Subcutaneous abdominal adipose tissue (tissue), 5 donors: ENCODE data around the gene PDZD2.
"Not testable (repeated sequence)": the region's sequence is repeated elsewhere in the genome, so short reads cannot be mapped to it uniquely, and the experiment has no call there.

Source experiments
- H3K27ac ChIP-seq: one replicate; pipeline ENCODE4 v1.7.0; 2013; ENCODE audit warnings: low read depth, mild to moderate bottlenecking, inconsistent platforms, low read length, moderate library complexity
- H3K27me3 ChIP-seq, 5 donors: one replicate each; pipeline ENCODE4 v1.7.0; 2013; ENCODE audit warnings: low read length in 5 of 5, inconsistent platforms in 1 of 5; ENCODE audit not compliant: control insufficient read depth in 5 of 5, insufficient read depth in 4 of 5
- H3K36me3 ChIP-seq, 5 donors: one replicate each; pipeline ENCODE4 v1.7.0; 2013; ENCODE audit warnings: low read length in 5 of 5; ENCODE audit not compliant: control insufficient read depth in 5 of 5, insufficient read depth in 5 of 5
- H3K4me1 ChIP-seq, 5 donors: one replicate each; pipeline ENCODE4 v1.7.0; 2013; ENCODE audit warnings: low read length in 5 of 5, mild to moderate bottlenecking in 3 of 5, moderate library complexity in 1 of 5; ENCODE audit not compliant: control insufficient read depth in 5 of 5, insufficient read depth in 5 of 5
- H3K4me3 ChIP-seq, 5 donors: one replicate each; pipeline ENCODE4 v1.7.0; 2013; ENCODE audit warnings: low read length in 5 of 5, low read depth in 1 of 5
- H3K9ac ChIP-seq, 5 donors: one replicate each; pipeline ENCODE4 v1.7.0; 2013; ENCODE audit warnings: low read length in 5 of 5, mild to moderate bottlenecking in 4 of 5, moderate library complexity in 3 of 5
- H3K9me3 ChIP-seq, 5 donors: one replicate each; pipeline ENCODE4 v1.7.0; 2013; ENCODE audit warnings: low read length in 5 of 5; ENCODE audit not compliant: control insufficient read depth in 5 of 5
- donor health status: healthy.
- donor health status: healthy.
- donor health status: healthy.
- donor health status: healthy.
- donor health status: healthy.

The PDZD2 gene

DNA sequence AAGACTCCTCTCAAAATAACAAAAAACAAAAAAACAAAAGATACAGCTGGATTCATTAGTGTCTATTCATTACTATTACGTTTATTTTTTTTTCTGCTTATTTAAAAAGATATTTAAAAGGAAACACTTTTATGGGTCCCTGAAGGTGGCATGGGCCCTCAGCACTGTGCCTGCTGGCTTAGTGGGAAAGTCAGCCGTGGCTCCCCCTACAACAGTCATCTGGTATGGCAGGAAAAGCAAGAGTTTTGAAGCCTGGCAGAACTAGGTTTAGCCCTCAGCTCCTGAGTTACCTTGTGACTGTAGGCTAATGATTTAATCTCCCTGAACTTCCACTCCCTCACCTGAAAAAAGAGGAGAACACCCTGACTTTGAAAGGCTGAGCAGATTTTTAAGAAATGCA lies 399.6 kb downstream of the PDZD2 start:
- Histone ChIP-seq H3K27ac (no peak overlapping the region), H3K9me3 (peaks cover 0 to 3% (median 0%) of the 10 kb centered on the region in 5 donors), H3K36me3 (peaks cover 0 to 21% (median 12%) of the 10 kb centered on the region in 5 donors), H3K4me3 (no peak overlapping the region), H3K9ac (no peak overlapping the region), H3K4me1 (peaks cover 0 to 13% (median 8%) of the 10 kb centered on the region in 5 donors), H3K27me3 (no peaks in the 10 kb centered on the region)

DNA sequence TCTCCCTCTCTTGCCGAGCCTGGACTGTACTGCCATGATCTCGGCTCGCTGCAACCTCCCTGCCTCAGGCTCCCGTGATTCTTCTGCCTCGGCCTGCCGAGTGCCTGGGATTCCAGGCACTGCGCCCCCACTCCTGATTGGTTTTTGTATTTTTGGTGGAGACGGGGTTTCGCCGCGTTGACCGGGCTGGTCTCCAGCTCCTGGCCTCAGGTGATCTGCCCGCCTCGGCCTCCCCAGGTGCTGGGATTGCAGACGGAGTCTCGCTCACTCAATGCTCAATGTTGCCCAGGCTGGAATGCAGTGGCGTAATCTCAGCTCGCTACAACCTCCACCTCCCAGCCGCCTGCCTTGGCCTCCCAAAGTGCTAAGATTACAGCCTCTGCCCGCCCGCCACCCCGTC lies 400.2 kb downstream of the PDZD2 start:
- not testable (repeated sequence) for H3K9ac ChIP-seq, H3K4me3 ChIP-seq, H3K4me1 ChIP-seq, H3K27ac ChIP-seq, H3K9me3 ChIP-seq, H3K27me3 ChIP-seq
- peaks cover 0 to 21% (median 12%) of the 10 kb centered on the region in 5 donors for H3K36me3 ChIP-seq

DNA sequence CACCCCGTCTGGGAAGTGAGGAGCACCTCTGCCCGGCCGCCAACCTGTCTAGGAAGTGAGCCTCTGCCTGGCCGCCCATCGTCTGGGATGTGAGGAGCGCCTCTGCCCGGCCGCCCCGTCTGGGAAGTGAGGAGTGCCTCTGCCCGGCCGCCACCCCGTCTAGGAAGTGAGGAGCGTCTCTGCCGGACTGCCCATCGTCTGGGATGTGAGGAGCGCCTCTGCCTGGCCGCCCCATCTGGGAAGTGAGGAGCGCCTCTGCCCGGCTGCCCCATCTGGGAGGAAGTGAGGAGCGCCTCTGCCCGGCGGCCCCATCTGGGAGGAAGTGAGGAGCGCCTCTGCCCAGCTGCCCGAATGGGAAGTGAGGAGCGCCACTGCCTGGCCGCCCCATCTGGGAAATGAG lies 400.7 kb downstream of the PDZD2 start:
- not testable (repeated sequence) for H3K4me3 ChIP-seq, H3K9ac ChIP-seq, H3K27me3 ChIP-seq, H3K27ac ChIP-seq, H3K9me3 ChIP-seq
- Histone ChIP-seq H3K4me1 (peaks cover 0 to 14% (median 6%) of the 10 kb centered on the region in 5 donors), H3K36me3 (peaks cover 0 to 21% (median 12%) of the 10 kb centered on the region in 5 donors)

DNA sequence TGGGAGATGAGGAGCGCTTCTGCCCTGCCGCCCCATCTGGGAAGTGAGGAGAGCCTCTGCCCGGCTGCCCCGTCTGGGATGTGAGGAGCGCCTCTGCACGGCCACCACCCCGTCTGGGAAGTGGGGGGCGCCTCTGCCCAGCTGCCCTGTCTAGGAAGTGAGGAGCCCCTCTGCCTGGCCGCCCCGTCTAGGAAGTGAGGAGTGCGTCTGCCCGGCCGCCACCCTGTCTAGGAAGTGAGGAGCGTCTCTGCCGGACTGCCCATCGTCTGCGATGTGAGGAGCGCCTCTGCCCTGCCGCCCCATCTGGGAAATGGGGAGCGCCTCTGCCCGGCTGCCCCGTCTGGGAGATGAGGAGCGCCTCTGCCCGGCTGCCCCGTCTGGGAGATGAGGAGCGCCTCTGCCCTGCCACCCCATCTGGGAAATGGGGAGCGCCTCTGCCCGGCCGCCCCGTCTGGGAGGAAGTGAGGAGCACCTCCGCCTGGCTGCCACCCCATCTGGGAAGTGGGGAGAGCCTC lies 401.3 kb downstream of the PDZD2 start:
- H3K27ac ChIP-seq, H3K27me3 ChIP-seq, H3K4me3 ChIP-seq, H3K9ac ChIP-seq, H3K9me3 ChIP-seq: not testable (repeated sequence)
- peaks cover 0 to 14% (median 9%) of the 10 kb centered on the region in 5 donors for H3K4me1 ChIP-seq
- peaks cover 0 to 21% (median 12%) of the 10 kb centered on the region in 5 donors for H3K36me3 ChIP-seq

DNA sequence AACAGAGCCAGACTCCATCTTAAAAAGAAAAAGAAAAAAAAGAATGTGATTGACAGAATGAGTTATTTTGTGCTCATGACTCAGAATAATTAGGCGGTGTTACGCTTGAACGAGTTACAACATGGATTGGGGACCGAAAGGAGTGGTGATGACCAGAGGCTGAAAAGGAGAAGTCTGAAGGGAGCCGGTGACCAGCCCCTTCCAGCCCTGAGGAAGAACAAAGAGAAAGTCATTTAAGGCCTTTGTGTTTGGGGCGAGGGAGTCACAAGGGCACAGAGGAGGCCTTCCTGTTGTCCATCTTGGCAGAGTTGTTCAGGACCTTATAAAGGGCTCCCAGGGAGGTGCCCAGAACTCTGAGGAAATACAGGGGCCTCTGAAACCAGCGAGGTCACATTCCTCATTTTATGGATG lies 403.6 kb downstream of the PDZD2 start:
- peak overlapping the region; percentile 22 for H3K27ac ChIP-seq

DNA sequence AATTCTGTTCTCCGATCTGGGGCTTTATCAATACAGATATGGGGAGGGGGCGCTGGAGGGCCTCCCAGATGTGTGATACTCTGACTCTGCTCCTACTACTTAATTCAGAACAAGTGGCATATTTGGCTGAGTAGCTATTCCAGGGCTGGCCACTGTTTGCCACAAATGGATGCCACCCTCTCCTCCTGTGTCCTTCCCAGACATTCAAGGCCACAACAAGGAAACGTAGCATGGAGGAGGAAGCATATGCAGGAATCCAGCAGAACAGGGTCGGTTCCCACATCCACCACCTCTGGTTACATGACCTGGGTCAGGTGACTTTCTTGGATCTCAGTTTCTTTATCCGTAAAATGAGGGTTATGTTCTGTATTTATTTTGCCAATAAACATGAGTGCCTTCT lies 404.2 kb downstream of the PDZD2 start:
- Histone ChIP-seq H3K9ac (no peak overlapping the region), H3K27ac (peak overlapping the region; percentile 22), H3K36me3 (peaks cover 1 to 13% (median 5%) of the 10 kb centered on the region in 5 donors), H3K9me3 (peaks cover 0 to 3% (median 0%) of the 10 kb centered on the region in 5 donors), H3K27me3 (no peaks in the 10 kb centered on the region), H3K4me1 (peaks cover 0 to 18% (median 14%) of the 10 kb centered on the region in 5 donors), H3K4me3 (no peak overlapping the region)

More for the DNA sequence above, 403.6 kb downstream of the PDZD2 start:
- Histone ChIP-seq H3K27me3 (no peaks in the 10 kb centered on the region), H3K9me3 (peaks cover 0 to 3% (median 0%) of the 10 kb centered on the region in 5 donors), H3K9ac (no peak overlapping the region), H3K36me3 (peaks cover 0 to 14% (median 5%) of the 10 kb centered on the region in 5 donors), H3K4me3 (no peak overlapping the region), H3K4me1 (peaks cover 0 to 17% (median 14%) of the 10 kb centered on the region in 5 donors)

DNA sequence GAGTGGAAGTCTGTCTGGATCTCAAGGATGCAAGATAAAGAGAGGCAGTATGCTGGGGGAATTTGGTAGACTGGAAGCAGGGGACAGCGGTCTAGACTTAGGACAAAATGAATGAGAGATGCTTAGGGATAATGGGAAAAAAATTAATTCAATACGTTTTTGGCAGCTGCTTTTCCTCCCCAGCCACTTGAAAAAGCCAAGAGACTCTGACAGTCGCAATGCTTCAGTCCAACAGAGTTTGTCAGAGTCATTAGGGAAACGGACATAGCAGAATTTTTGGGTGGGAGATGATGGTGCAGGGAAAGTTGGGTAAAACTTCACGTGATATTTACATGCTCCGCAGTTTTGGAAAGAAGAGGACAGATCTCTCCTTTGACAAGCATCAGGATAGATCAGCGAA lies 405.5 kb downstream of the PDZD2 start:
- peaks cover 3 to 23% (median 18%) of the 10 kb centered on the region in 5 donors for H3K36me3 ChIP-seq
- no peak overlapping the region for H3K9ac ChIP-seq
- H3K27ac ChIP-seq, result peak overlapping the region; percentile 34
- H3K4me3 ChIP-seq, result no peak overlapping the region
- H3K9me3 ChIP-seq, result peaks cover 0 to 3% (median 0%) of the 10 kb centered on the region in 5 donors
- H3K27me3 ChIP-seq, result no peaks in the 10 kb centered on the region
- H3K4me1 ChIP-seq, result peaks cover 0 to 18% (median 14%) of the 10 kb centered on the region in 5 donors

DNA sequence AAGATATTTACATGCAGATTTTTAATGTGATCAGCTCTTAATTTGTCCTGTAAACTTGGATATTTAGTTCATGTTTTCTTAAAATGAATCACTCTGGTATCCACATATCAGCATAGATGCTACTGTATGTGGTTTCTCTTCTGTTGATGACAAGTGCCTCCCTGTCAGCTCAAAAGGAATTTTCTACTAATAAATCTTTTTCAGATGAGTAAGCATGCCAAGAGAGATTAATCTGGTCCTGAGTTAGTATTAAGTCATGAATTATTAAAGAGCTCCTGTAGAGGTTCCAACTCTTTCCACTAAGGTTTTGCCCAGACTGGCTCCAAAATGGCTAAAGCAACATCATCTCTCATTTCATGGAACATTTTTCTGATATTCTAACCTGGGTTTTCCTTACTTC lies 406.0 kb downstream of the PDZD2 start:
- Histone ChIP-seq H3K4me1 (peaks cover 0 to 18% (median 14%) of the 10 kb centered on the region in 5 donors), H3K4me3 (no peak overlapping the region), H3K27ac (peak overlapping the region; percentile 34), H3K36me3 (peaks cover 3 to 26% (median 19%) of the 10 kb centered on the region in 5 donors), H3K9me3 (peaks cover 0 to 1% (median 0%) of the 10 kb centered on the region in 5 donors), H3K9ac (no peak overlapping the region), H3K27me3 (no peaks in the 10 kb centered on the region)

DNA sequence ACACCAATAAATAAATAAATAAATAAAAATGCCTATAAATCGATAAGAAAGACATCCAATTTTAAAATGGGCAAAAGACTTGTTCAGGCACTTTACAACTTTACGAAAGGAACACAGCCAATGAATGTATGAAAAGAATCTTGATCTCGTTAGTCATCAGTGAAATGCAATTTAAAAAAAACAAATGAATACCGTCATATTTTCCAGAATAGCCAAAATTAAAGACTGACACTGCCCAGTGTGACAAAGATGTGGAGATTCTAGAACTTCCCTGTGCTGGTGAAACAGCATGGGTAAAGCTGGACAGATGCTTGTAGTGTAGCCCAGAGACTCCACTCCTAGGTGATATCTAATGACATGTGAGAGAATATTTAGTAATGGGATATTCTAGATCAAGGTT lies 408.1 kb downstream of the PDZD2 start:
- H3K9ac ChIP-seq, result no peak overlapping the region
- peaks cover 3 to 35% (median 19%) of the 10 kb centered on the region in 5 donors for H3K36me3 ChIP-seq
- peaks cover 0 to 18% (median 14%) of the 10 kb centered on the region in 5 donors for H3K4me1 ChIP-seq
- H3K27me3 ChIP-seq, result no peaks in the 10 kb centered on the region
- H3K4me3 ChIP-seq, result no peak overlapping the region
- H3K9me3 ChIP-seq, result no peaks in the 10 kb centered on the region
- H3K27ac ChIP-seq, result no peak overlapping the region

DNA sequence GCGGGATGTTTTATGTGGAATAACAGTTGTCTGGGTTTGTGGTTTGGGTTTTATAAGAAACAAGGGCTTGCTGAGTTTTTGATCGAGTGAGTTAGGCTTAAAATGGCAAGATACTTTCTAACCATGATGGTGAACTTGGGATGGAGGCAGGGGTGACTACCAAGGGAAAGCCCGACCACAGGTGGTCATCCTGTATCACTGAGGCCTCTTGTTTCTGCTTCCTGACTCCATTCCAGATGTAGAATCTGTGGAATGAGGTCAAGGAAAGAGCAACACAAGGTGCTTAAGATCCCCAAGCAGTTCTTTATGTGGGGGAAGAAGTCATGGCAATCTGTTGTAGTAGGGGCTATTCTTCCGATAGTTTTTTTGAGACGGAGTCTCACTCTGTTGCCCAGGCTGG lies 412.9 kb downstream of the PDZD2 start:
- Histone ChIP-seq H3K36me3 (peaks cover 13 to 55% (median 37%) of the 10 kb centered on the region in 5 donors), H3K4me3 (no peak overlapping the region), H3K9ac (no peak overlapping the region), H3K4me1 (peaks cover 0 to 22% (median 18%) of the 10 kb centered on the region in 5 donors), H3K27me3 (no peaks in the 10 kb centered on the region), H3K27ac (no peak overlapping the region), H3K9me3 (no peaks in the 10 kb centered on the region)
